NCI-H2196 treated with DMSO at 0.1 percent for 48 hours (cell line): Measurements from ENCODE around the gene ERMN.
"Not testable (repeated sequence)": the region's sequence is repeated elsewhere in the genome, so short reads cannot be mapped to it uniquely, and the experiment has no call there.

Experiments
- DNase-seq: peaks from one replicate; lab custom pipeline; 2025; ENCODE audit not compliant: unreplicated experiment; lab: John Stamatoyannopoulos, UW

ERMN gene

DNA sequence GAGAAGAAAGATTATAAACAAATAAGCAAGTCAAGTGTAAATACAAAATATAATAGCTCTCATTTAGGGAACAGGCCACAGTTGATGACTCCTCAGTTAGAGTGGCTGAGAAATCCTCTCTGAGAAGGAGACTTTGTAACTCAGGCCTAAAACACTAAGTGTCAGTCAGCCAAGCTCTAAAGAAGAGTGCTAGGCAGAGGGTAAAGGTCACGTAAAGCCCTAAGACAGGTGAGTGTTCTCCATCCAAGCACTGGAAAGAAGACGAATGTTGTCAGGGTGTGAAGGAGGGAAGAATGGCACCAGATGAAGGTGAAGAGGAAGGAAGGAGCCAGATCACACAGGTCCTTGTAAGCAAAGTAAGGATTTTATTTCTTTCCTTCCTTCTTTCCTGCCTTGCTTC, 24.3 kb downstream of the ERMN start:
- DNase-seq: no peak

GRCh38 chr2:157296958-157297357, 28.7 kb downstream of the ERMN start:
- DNase-seq: no peak

GRCh38 chr2:157296490-157296889, 29.1 kb downstream of the ERMN start:
- DNase-seq: no peak

GRCh38 chr2:157292853-157293252, 32.8 kb downstream of the ERMN start:
- no peak for DNase-seq

DNA sequence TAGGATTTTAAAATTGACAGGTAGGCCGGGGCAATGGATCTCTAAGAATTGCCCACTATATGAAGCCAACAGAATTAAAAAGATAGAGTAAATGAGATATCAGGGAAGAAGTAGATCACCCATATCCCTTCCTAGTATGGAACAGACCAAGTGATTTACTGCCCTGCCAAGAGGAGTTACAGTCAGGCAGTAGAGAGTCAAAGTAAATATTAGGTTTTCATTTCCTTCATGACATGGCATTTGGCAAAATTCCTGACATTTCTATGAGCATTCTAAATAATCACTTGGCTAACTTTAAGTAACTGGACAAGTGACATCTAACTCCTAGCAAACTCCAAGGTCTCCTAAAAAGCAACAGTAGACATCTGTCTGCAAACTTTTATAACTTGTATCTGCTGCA, 34.6 kb downstream of the ERMN start:
- no peak for DNase-seq

GRCh38 chr2:157290525-157290924, 35.1 kb downstream of the ERMN start:
- DNase-seq: no peak

- DNase-seq: no peak
Measured at GRCh38 chr2:157287160-157287559, 38.5 kb downstream of the ERMN start.

DNA sequence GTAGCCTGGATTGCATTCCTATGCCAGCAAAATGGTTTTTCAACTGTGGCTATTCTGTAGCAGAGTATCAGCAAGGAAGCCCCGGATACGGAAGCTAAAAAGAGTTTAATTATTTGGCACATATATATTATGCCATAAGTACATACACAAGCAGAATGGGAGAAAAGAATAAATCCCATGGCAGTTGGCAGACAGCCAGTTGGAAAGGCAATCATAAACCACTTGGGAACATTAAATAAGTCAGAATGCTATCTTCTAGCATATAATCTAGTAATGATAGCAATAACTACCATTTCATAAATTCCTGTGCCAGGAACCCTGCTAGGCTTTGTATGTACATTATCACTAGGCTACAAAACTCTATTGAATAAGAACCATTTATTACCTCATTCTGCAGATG, 42.2 kb downstream of the ERMN start:
- DNase-seq: no peak

GRCh38 chr2:157281316-157281715, 44.3 kb downstream of the ERMN start:
- no peak for DNase-seq

- not testable (repeated sequence) for DNase-seq
Measured at GRCh38 chr2:157279311-157279710, 46.3 kb downstream of the ERMN start.

- no peak for DNase-seq
Measured at GRCh38 chr2:157271590-157272203, 53.9 kb downstream of the ERMN start.

DNA sequence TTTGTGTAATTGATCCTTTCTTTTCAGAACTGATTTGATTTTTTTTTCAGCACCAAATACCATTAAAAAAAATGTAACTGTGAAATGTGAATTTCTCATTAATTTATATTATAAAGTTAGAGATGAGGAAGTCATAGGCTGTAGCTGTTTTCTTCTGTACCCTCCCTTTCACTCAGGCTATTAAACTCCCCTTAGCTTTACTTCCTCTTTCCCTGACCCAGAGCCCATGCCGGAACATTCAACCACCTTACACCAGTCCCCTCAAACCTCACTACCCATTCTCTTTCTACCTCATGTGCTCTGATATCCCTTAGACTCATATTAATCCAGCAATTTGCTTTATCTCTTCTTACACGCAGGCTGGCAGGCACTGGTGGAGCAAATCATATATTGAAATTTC, 55.7 kb downstream of the ERMN start:
- no peak for DNase-seq

GRCh38 chr2:157269060-157269459, 56.6 kb downstream of the ERMN start:
- no peak for DNase-seq
